CD4-positive, CD25-positive, alpha-beta regulatory T cell (primary cell): ENCODE data around the gene NF1. TPM values are rescaled to one million over a fixed set of nuclear protein-coding genes. Genes with fewer than 3 reads are reported as not detected.

ENCODE experiments used
- ATAC-seq, 2 donors: fragments of 150-1000 bp; cut with Tn5 transposase; one replicate each; pipeline ENCODE4 v1.10.0; 2021; ENCODE audit warnings: low read depth in 2 of 2, moderate number of reproducible peaks in 2 of 2, moderate library complexity in 1 of 2
- DNase-seq, 3 donors: peaks; one replicate each; pipeline versions ENCODE4 v3.0.0 to v3.0.0-alpha.2; 2012 to 2022; ENCODE audit warnings: mixed read lengths in 1 of 3
- H3K27ac ChIP-seq: one replicate; pipeline ENCODE4 v1.7.0; 2013; ENCODE audit warnings: mild to moderate bottlenecking, low read length; ENCODE audit not compliant: insufficient read depth, poor library complexity, severe bottlenecking
- H3K27me3 ChIP-seq: one replicate; pipeline ENCODE4 v1.7.0; 2013; ENCODE audit warnings: low read length; ENCODE audit not compliant: control insufficient read depth, insufficient read depth
- H3K36me3 ChIP-seq: one replicate; pipeline ENCODE4 v1.7.0; 2013; ENCODE audit warnings: mild to moderate bottlenecking, low read length, moderate library complexity; ENCODE audit not compliant: control insufficient read depth, insufficient read depth
- H3K4me1 ChIP-seq: 2 replicates; pipeline ENCODE4 v1.7.0; 2013; ENCODE audit warnings: mild to moderate bottlenecking, low read length; ENCODE audit not compliant: insufficient read depth, control insufficient read depth, poor library complexity, severe bottlenecking
- H3K4me3 ChIP-seq: one replicate; pipeline ENCODE4 v1.7.0; 2013; ENCODE audit warnings: low read depth, mild to moderate bottlenecking, low read length, moderate library complexity
- H3K9me3 ChIP-seq, 2 experiments: 1 replicate in 1 of 2; 2 replicates in 1 of 2; pipeline ENCODE4 v1.7.0; 2013; ENCODE audit warnings: low read length in 2 of 2, mild to moderate bottlenecking in 1 of 2, moderate library complexity in 1 of 2; ENCODE audit not compliant: control insufficient read depth in 2 of 2
- H3K27ac Mint-ChIP-seq, 3 donors: one replicate each; pipeline ENCODE4 v1.8.0; 2020 to 2022; ENCODE audit warnings: mild to moderate bottlenecking in 3 of 3, mixed read lengths in 3 of 3, moderate library complexity in 2 of 3
- H3K27me3 Mint-ChIP-seq: one replicate; pipeline ENCODE4 v1.8.0; 2022; ENCODE audit warnings: mild to moderate bottlenecking, mixed read lengths
- H3K36me3 Mint-ChIP-seq: one replicate; pipeline ENCODE4 v1.8.0; 2020; ENCODE audit warnings: mixed read lengths
- H3K4me1 Mint-ChIP-seq, 4 donors: one replicate each; pipeline ENCODE4 v1.8.0; 2020 to 2022; ENCODE audit warnings: mixed read lengths in 4 of 4, mild to moderate bottlenecking in 1 of 4
- H3K4me3 Mint-ChIP-seq, 4 donors: one replicate each; pipeline ENCODE4 v1.8.0; 2020 to 2022; ENCODE audit warnings: mild to moderate bottlenecking in 4 of 4, mixed read lengths in 4 of 4, moderate library complexity in 3 of 4
- H3K9me3 Mint-ChIP-seq, 7 donors: one replicate each; pipeline ENCODE4 v1.8.0; 2020 to 2022; ENCODE audit warnings: mixed read lengths in 7 of 7, mild to moderate bottlenecking in 3 of 7, moderate library complexity in 2 of 7
- polyA plus RNA-seq, 4 donors: library from polyadenylated mRNA; unstranded; fragments of 300-500 nt; fragmentation: Illumina TruSeq; gene quantifications; one replicate each; pipeline ENCODE4 v1.2.3, GENCODE V29; 2021
- total RNA-seq: library from RNA; stranded (reverse); gene quantifications from one replicate; pipeline ENCODE4 v1.2.3, GENCODE V29; 2022

Gene NF1
- total and polyA plus RNA-seq, 5 donors from 2014 or later = 19.7 to 47.3 (median 40.8) TPM

GRCh38 chr17:31397256-31397939 lies 302.6 kb downstream of the NF1 start:
- DNase-seq = no peak

GRCh38 chr17:31398381-31399311 lies 303.9 kb downstream of the NF1 start:
- Mint-ChIP-seq H3K9me3 (peaks cover 0 to 1% (median 0%) of the 10 kb centered on the region in 7 donors), H3K27ac (no peak overlapping the region), H3K36me3 (no peaks in the 10 kb centered on the region), H3K27me3 (peaks cover 35% of the 10 kb centered on the region), H3K4me3 (no peak overlapping the region), H3K4me1 (peaks cover 0 to 6% (median 1%) of the 10 kb centered on the region in 4 donors)
- DNase-seq (no peak), ATAC-seq (no peak)
- no peak overlapping the region for H3K27ac ChIP-seq
- H3K4me1 ChIP-seq = no peaks in the 10 kb centered on the region
- H3K4me3 ChIP-seq = no peak overlapping the region
- no peaks in the 10 kb centered on the region for H3K36me3 ChIP-seq
- peaks cover 6% of the 10 kb centered on the region for H3K27me3 ChIP-seq
- no peaks in the 10 kb centered on the region for H3K9me3 ChIP-seq

More at GRCh38 chr17:31397256-31397939, 302.6 kb downstream of the NF1 start:
- no peak overlapping the region for H3K4me3 Mint-ChIP-seq
- peaks cover 48% of the 10 kb centered on the region for H3K27me3 Mint-ChIP-seq
- peaks cover 0 to 1% (median 0%) of the 10 kb centered on the region in 7 donors for H3K9me3 Mint-ChIP-seq
- Histone ChIP-seq H3K27ac (no peak overlapping the region), H3K9me3 (no peaks in the 10 kb centered on the region), H3K4me3 (no peak overlapping the region), H3K27me3 (peaks cover 9% of the 10 kb centered on the region), H3K36me3 (no peaks in the 10 kb centered on the region), H3K4me1 (peaks cover 1% of the 10 kb centered on the region)
- no peak for ATAC-seq
- H3K36me3 Mint-ChIP-seq = no peaks in the 10 kb centered on the region
- no peak overlapping the region for H3K27ac Mint-ChIP-seq
- H3K4me1 Mint-ChIP-seq = peaks cover 0 to 10% (median 3%) of the 10 kb centered on the region in 4 donors

GRCh38 chr17:31400481-31400950 lies 305.7 kb downstream of the NF1 start:
- H3K4me3 Mint-ChIP-seq = no peak overlapping the region
- H3K4me1 Mint-ChIP-seq = no peaks in the 10 kb centered on the region
- Histone ChIP-seq H3K27me3 (no peaks in the 10 kb centered on the region), H3K9me3 (no peaks in the 10 kb centered on the region), H3K36me3 (no peaks in the 10 kb centered on the region), H3K27ac (no peak overlapping the region), H3K4me3 (no peak overlapping the region), H3K4me1 (no peaks in the 10 kb centered on the region)
- no peak for DNase-seq
- peaks cover 18% of the 10 kb centered on the region for H3K27me3 Mint-ChIP-seq
- H3K27ac Mint-ChIP-seq = no peak overlapping the region
- H3K36me3 Mint-ChIP-seq = no peaks in the 10 kb centered on the region
- H3K9me3 Mint-ChIP-seq = no peaks in the 10 kb centered on the region
- no peak for ATAC-seq

GRCh38 chr17:31401456-31402254 lies 306.9 kb downstream of the NF1 start:
- Histone ChIP-seq H3K9me3 (no peaks in the 10 kb centered on the region), H3K4me1 (no peaks in the 10 kb centered on the region), H3K36me3 (no peaks in the 10 kb centered on the region), H3K27me3 (no peaks in the 10 kb centered on the region), H3K27ac (no peak overlapping the region), H3K4me3 (no peak overlapping the region)
- H3K9me3 Mint-ChIP-seq = no peaks in the 10 kb centered on the region
- ATAC-seq (no peak), DNase-seq (no peak)
- H3K27me3 Mint-ChIP-seq = peaks cover 9% of the 10 kb centered on the region
- no peak overlapping the region for H3K4me3 Mint-ChIP-seq
- H3K27ac Mint-ChIP-seq = no peak overlapping the region
- H3K4me1 Mint-ChIP-seq = peaks cover 0 to 4% (median 0%) of the 10 kb centered on the region in 4 donors
- H3K36me3 Mint-ChIP-seq = no peaks in the 10 kb centered on the region

- Mint-ChIP-seq H3K9me3 (no peaks in the 10 kb centered on the region), H3K4me1 (peaks cover 0 to 6% (median 0%) of the 10 kb centered on the region in 4 donors), H3K27me3 (peaks cover 12% of the 10 kb centered on the region), H3K4me3 (no peak overlapping the region), H3K27ac (no peak overlapping the region), H3K36me3 (no peaks in the 10 kb centered on the region)
- no peak overlapping the region for H3K27ac ChIP-seq
- no peaks in the 10 kb centered on the region for H3K9me3 ChIP-seq
- H3K4me3 ChIP-seq = no peak overlapping the region
- no peaks in the 10 kb centered on the region for H3K27me3 ChIP-seq
- ATAC-seq (no peak), DNase-seq (no peak)
- no peaks in the 10 kb centered on the region for H3K4me1 ChIP-seq
- no peaks in the 10 kb centered on the region for H3K36me3 ChIP-seq
These were observed 309.5 kb downstream of the NF1 start for GRCh38 chr17:31404028-31404949.

- ATAC-seq = no peak
- Histone ChIP-seq H3K27me3 (no peaks in the 10 kb centered on the region), H3K36me3 (no peaks in the 10 kb centered on the region), H3K4me1 (no peaks in the 10 kb centered on the region), H3K27ac (no peak overlapping the region), H3K4me3 (no peak overlapping the region), H3K9me3 (no peaks in the 10 kb centered on the region)
- H3K4me3 Mint-ChIP-seq = no peak overlapping the region
- peaks cover 8% of the 10 kb centered on the region for H3K27me3 Mint-ChIP-seq
- DNase-seq = no peak
- H3K9me3 Mint-ChIP-seq = no peaks in the 10 kb centered on the region
- no peak overlapping the region for H3K27ac Mint-ChIP-seq
- H3K4me1 Mint-ChIP-seq = peaks cover 0 to 6% (median 0%) of the 10 kb centered on the region in 4 donors
- no peaks in the 10 kb centered on the region for H3K36me3 Mint-ChIP-seq
These were observed 311.2 kb downstream of the NF1 start for GRCh38 chr17:31405890-31406371.
